ENCODE data around the gene BAIAP3. TPM values are rescaled to one million over a fixed set of nuclear protein-coding genes. Genes with fewer than 3 reads are reported as not detected.

Gene BAIAP3
- total and polyA plus RNA-seq, 2 donors (not counting 3 experiments of a cell fraction or from before 2014, with no cell fraction given), result 0.36 to 0.66 TPM

DNA sequence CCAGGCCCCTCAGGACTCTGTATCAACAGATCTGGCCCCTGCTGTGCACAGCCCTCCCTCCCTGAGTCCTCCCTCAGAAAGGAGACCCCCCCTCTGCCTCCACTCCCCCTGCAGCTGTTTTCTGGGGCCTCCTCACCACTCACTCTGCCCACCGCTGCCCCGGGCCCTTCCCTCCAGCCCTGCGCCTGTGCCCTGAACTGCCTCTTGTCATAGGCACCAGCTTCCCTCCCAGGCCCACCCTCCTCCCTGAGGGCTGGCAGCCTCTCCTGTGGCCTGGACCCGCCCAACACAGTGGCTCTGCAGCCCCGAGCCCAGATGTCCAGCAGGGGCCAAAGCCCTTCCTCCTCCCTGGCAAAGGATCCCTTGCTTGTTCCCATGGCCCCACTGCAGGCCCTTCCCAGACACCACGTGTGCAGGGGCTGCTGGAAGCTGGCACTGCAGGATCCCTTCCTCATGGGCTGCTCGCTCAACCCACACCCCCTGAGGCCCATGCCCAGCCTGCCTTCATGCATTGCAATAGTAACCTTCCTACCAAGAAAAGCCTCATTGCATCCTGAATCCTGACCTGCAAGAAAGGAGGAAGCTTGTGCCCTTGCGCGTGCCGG lies 44.1 kb downstream of the BAIAP3 start:
- FAIRE-seq (no peak), DNase-seq (ENCODE audit: low read depth, low spot score) (no peak)
- peaks cover 12% of the 10 kb centered on the region for H3K4me1 ChIP-seq (ENCODE audit: control insufficient read depth, extremely low read depth, insufficient read depth, low read length)
- peaks cover 24% of the 10 kb centered on the region for H3K79me2 ChIP-seq (ENCODE audit: control insufficient read depth, insufficient read depth, low read length)
- no peaks in the 10 kb centered on the region for H3K9me1 ChIP-seq (replicated peaks; ENCODE audit: control insufficient read depth, extremely low read depth, insufficient read depth, low read length)
- H3K4me3 ChIP-seq (replicated peaks in 1 of 3; ENCODE audit: insufficient read depth in 1 of 3, low read depth in 1 of 3, low read length in 3 of 3), result no peak overlapping the region
- peaks cover 0 to 3% of the 10 kb centered on the region in 2 experiments for H3K36me3 ChIP-seq (ENCODE audit: control insufficient read depth in 2 of 2, extremely low read depth in 1 of 2, insufficient read depth in 2 of 2, low read length in 2 of 2)
- no peak overlapping the region for H2AFZ ChIP-seq (ENCODE audit: low read depth, low read length)
- no peaks in the 10 kb centered on the region for H3K9me3 ChIP-seq (replicated peaks; ENCODE audit: control insufficient read depth, insufficient read depth, low read length)
- TF ChIP-seq MYC (IDR thresholded peaks at IDR 0.05; ENCODE audit: low read depth, low read length), result no peak
- no peak for TF ChIP-seq EZH2 (IDR thresholded peaks at IDR 0.05; ENCODE audit: borderline replicate concordance, low read depth, low read length, severe bottlenecking)
- TF ChIP-seq, protein P1, sequence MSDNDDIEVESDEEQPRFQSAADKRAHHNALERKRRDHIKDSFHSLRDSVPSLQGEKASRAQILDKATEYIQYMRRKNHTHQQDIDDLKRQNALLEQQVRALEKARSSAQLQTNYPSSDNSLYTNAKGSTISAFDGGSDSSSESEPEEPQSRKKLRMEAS (IDR thresholded peaks at IDR 0.05; ENCODE audit: insufficient read depth, insufficient read length), result no peak
- TF ChIP-seq, protein P2, sequence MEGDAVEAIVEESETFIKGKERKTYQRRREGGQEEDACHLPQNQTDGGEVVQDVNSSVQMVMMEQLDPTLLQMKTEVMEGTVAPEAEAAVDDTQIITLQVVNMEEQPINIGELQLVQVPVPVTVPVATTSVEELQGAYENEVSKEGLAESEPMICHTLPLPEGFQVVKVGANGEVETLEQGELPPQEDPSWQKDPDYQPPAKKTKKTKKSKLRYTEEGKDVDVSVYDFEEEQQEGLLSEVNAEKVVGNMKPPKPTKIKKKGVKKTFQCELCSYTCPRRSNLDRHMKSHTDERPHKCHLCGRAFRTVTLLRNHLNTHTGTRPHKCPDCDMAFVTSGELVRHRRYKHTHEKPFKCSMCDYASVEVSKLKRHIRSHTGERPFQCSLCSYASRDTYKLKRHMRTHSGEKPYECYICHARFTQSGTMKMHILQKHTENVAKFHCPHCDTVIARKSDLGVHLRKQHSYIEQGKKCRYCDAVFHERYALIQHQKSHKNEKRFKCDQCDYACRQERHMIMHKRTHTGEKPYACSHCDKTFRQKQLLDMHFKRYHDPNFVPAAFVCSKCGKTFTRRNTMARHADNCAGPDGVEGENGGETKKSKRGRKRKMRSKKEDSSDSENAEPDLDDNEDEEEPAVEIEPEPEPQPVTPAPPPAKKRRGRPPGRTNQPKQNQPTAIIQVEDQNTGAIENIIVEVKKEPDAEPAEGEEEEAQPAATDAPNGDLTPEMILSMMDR (IDR thresholded peaks at IDR 0.05; ENCODE audit: extremely low read depth in 1 of 2, insufficient read depth in 1 of 2, low read depth in 1 of 2, low read length in 2 of 2), result no peak
- no peak for TF ChIP-seq POLR2AphosphoS5 (IDR thresholded peaks at IDR 0.05; ENCODE audit: insufficient read depth, low read depth, low read length)
- no peak for TF ChIP-seq FOS (IDR thresholded peaks at IDR 0.05; ENCODE audit: borderline replicate concordance, insufficient read depth, low read length)
- no peak for TF ChIP-seq GATA2 (IDR thresholded peaks at IDR 0.05; ENCODE audit: insufficient read depth, insufficient read length, low read depth, low read length)
- TF ChIP-seq JUN (IDR thresholded peaks at IDR 0.05; ENCODE audit: borderline replicate concordance, insufficient read depth, insufficient read length, low read depth), result no peak
- no peak for TF ChIP-seq POLR2A (IDR thresholded peaks at IDR 0.05; ENCODE audit: low read depth, low read length)
- CTCF ChIA-PET, result interaction anchor here (0.6 to 4.3 kb wide), 4 partner anchors 9 to 238 kb away, joined by 3 to 24 read pairs (median 3); no protein-coding TSS in a partner anchor
- intact Hi-C loops (cut with micrococcal nuclease), result loop anchor here (5.0 kb wide), 1 partner anchor 330 kb away; the partner anchor contains the start of gene MAPK8IP3
- dilution Hi-C loops (cut with MboI; ENCODE audit: extremely low pct_ligation_motif_present, low sequenced_read_pairs), result no loop called here
- H3K9ac ChIP-seq (replicated peaks; ENCODE audit: extremely low read depth, insufficient read depth, low read length), result no peak overlapping the region
- no peaks in the 10 kb centered on the region for H3K27me3 ChIP-seq (ENCODE audit: control insufficient read depth in 2 of 2, insufficient read depth in 2 of 2, low read length in 2 of 2)
- H3K27ac ChIP-seq (ENCODE audit: insufficient read depth, low read depth, low read length), result no peak overlapping the region
- H4K20me1 ChIP-seq (replicated peaks; ENCODE audit: control insufficient read depth, extremely low read depth, insufficient read depth, low read length), result no peaks in the 10 kb centered on the region
- no TSS peak for BruUV-seq (replicated peaks)
- POLR2A ChIA-PET, result interaction anchor here (0.5 kb wide), 1 partner anchor 9 kb away, joined by 3 read pairs; no protein-coding TSS in a partner anchor
- no peak overlapping the region for H3K4me2 ChIP-seq (ENCODE audit: insufficient read depth, low read length)
